Upper lobe of left lung (tissue), 4 donors: ENCODE measurements around the gene TRIM67.

Experiments
- EP300 ChIP-seq, 4 donors: sonication (generic); formaldehyde crosslinking; IDR thresholded peaks; one replicate each; pipeline ENCODE4 v1.5.1; 2017; ENCODE audit warnings: antibody characterized with exemption in 4 of 4, control low read depth in 2 of 4
- POLR2A ChIP-seq, 4 donors: fragments of 450-650 bp; IDR thresholded peaks; one replicate each; pipeline ENCODE4 v1.5.1; 2016 to 2017; ENCODE audit warnings: antibody characterized with exemption in 4 of 4, mild to moderate bottlenecking in 2 of 4
- POLR2AphosphoS5 ChIP-seq, 2 donors: sonication (generic); formaldehyde crosslinking; IDR thresholded peaks; one replicate each; pipeline ENCODE4 v1.5.1; 2017; ENCODE audit warnings: antibody characterized with exemption in 2 of 2
- TF ChIP-seq, protein P1 (sequence below), 6 experiments: fragments of 450-650 bp in 4 of 6; fragments of 200-600 bp in 2 of 6; sonication (generic) in 2 of 6; IDR thresholded peaks; one replicate each; pipeline ENCODE4 v1.5.1; 2016 to 2019; ENCODE audit warnings: antibody characterized with exemption in 6 of 6

DNA sequence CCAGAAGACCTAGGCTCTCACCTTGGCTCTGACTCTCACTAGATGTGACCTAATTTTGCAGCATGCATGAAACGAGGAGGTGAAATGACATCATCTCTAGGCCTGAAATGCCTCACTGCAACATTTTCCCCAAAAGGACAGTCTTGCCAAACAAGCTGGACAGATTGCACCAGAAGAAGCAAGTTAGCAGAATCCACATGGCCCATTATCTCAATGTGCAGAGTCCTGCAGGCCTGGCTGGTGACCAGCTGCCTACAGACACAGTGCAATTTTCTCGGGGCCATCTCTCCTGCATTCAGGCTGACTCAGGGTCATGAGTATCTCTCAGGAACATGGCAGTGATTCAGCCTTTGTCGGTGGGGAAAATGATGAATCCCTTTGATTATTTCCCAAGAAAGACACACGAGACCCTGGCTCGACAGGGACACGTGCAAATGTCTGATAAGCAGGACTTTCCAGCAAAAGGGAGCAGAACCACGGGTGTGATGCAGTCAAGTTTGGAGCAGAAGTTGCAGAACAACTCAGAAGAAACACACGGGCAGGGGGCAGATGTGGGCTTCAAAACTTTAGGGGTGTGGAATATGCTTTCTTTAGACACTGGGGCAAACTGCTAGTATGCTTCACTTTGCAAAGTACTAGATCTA lies 38.7 kb downstream of the TRIM67 start:
- TF ChIP-seq, protein P1, sequence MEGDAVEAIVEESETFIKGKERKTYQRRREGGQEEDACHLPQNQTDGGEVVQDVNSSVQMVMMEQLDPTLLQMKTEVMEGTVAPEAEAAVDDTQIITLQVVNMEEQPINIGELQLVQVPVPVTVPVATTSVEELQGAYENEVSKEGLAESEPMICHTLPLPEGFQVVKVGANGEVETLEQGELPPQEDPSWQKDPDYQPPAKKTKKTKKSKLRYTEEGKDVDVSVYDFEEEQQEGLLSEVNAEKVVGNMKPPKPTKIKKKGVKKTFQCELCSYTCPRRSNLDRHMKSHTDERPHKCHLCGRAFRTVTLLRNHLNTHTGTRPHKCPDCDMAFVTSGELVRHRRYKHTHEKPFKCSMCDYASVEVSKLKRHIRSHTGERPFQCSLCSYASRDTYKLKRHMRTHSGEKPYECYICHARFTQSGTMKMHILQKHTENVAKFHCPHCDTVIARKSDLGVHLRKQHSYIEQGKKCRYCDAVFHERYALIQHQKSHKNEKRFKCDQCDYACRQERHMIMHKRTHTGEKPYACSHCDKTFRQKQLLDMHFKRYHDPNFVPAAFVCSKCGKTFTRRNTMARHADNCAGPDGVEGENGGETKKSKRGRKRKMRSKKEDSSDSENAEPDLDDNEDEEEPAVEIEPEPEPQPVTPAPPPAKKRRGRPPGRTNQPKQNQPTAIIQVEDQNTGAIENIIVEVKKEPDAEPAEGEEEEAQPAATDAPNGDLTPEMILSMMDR (IDR thresholded peaks at IDR 0.05), result no peak
- TF ChIP-seq POLR2AphosphoS5 (IDR thresholded peaks at IDR 0.05), result no peak
- TF ChIP-seq EP300 (IDR thresholded peaks at IDR 0.05), result no peak
- no peak for TF ChIP-seq POLR2A (IDR thresholded peaks at IDR 0.05)
